ENCODE results near the gene CD37. TPM values are rescaled to one million over a fixed set of nuclear protein-coding genes. Genes with fewer than 3 reads are reported as not detected.

CD37 gene
- total and polyA plus RNA-seq, 11 donors, result 1.4 to 45.2 (median 3.9) TPM

DNA sequence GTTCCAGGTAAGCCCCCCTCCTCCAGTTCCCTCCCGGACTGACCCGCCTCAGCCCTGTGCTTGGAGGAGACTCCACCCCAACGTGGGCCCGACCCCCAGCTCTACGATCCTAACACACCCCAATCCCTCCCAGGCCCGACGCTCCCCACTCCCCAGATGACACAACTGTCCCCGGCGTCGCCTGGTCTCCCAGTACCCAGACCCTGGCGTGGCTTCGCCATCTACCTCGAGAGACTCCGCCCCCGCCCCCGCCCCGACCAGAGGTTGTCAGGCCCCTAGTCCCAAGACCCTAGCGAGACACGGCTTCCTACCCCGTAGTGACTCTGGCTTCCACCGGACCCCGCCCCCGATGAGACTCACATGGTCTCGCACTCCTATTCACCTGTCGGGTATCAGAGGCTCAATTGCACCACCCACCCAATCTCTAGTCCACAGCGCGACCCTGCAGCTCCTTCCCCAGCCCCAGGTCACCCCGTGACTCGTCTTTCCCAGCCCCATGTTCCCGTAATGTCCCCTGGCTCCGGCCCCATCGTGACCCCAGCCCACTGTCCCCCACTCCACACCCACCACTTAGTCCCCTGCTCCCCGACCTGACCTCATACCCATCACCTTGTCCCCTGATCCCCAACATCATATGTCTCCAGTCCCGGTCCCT lies 2.9 kb downstream of the CD37 start:
- 41 to 57% (median 46%) methylated on average over 33 to 34 of the region's 34 CpGs for WGBS, 4 donors
- H3K9me3 ChIP-seq, result no peaks in the 10 kb centered on the region
- TF ChIP-seq, protein P1, sequence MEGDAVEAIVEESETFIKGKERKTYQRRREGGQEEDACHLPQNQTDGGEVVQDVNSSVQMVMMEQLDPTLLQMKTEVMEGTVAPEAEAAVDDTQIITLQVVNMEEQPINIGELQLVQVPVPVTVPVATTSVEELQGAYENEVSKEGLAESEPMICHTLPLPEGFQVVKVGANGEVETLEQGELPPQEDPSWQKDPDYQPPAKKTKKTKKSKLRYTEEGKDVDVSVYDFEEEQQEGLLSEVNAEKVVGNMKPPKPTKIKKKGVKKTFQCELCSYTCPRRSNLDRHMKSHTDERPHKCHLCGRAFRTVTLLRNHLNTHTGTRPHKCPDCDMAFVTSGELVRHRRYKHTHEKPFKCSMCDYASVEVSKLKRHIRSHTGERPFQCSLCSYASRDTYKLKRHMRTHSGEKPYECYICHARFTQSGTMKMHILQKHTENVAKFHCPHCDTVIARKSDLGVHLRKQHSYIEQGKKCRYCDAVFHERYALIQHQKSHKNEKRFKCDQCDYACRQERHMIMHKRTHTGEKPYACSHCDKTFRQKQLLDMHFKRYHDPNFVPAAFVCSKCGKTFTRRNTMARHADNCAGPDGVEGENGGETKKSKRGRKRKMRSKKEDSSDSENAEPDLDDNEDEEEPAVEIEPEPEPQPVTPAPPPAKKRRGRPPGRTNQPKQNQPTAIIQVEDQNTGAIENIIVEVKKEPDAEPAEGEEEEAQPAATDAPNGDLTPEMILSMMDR (IDR thresholded peaks at IDR 0.05), result no peak
- no peak for TF ChIP-seq POLR2A (IDR thresholded peaks at IDR 0.05)
- H3K36me3 ChIP-seq, result peaks cover 0 to 43% (median 23%) of the 10 kb centered on the region in 9 donors
- peak overlapping the region in 5 of 12 donors; percentile 52 to 60 (median 55) for H3K4me3 ChIP-seq
- H3K27ac ChIP-seq, result peak overlapping the region in 1 of 12 donors; percentile 89
- DNase-seq, result peak in 1 of 5 donors; percentile 19
- H3K27me3 ChIP-seq, result no peaks in the 10 kb centered on the region
- no peak for ATAC-seq
- peaks cover 0 to 64% (median 21%) of the 10 kb centered on the region in 12 donors for H3K4me1 ChIP-seq
- intact Hi-C loops (cut with DNase I), result no loop called here

DNA sequence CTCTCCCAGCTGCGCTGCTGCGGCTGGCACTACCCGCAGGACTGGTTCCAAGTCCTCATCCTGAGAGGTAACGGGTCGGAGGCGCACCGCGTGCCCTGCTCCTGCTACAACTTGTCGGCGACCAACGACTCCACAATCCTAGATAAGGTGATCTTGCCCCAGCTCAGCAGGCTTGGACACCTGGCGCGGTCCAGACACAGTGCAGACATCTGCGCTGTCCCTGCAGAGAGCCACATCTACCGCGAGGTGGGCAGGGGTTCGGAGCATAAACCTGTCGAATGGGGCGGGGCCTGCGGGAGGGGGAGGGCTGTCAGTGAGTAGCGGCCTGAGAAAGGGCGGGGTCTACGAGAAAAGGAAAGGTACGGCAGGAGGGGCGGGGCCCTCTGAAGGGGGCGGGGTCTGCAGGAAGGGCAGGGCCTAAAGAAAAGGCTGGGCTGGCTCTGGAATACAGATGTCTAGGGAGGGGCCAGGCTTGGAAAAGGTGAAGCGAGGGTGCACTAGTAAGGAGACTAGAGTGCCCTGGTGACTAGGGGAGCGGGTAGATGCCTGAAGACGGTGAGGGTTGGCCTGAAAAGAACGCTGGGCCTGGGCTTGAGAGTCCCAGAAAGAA lies 3.6 kb downstream of the CD37 start:
- H3K4me1 ChIP-seq, result peaks cover 0 to 57% (median 21%) of the 10 kb centered on the region in 12 donors
- intact Hi-C loops (cut with DNase I), result no loop called here
- H3K36me3 ChIP-seq, result peaks cover 0 to 44% (median 28%) of the 10 kb centered on the region in 9 donors
- no peaks in the 10 kb centered on the region for H3K9me3 ChIP-seq
- DNase-seq (peak; percentile 68 to 78 (median 73)), ATAC-seq (peak; percentile 36 to 63 (median 52))
- H3K27ac ChIP-seq, result peak overlapping the region in 10 of 12 donors; percentile 62 to 89 (median 78)
- TF ChIP-seq, protein P1 (IDR thresholded peaks at IDR 0.05), result no peak
- TF ChIP-seq POLR2A (IDR thresholded peaks at IDR 0.05), result no peak
- no peaks in the 10 kb centered on the region for H3K27me3 ChIP-seq
- WGBS, 4 donors, result 12 to 20% (median 14%) methylated on average over 30 of the region's 30 CpGs
- peak overlapping the region; percentile 14 to 60 (median 50) for H3K4me3 ChIP-seq

DNA sequence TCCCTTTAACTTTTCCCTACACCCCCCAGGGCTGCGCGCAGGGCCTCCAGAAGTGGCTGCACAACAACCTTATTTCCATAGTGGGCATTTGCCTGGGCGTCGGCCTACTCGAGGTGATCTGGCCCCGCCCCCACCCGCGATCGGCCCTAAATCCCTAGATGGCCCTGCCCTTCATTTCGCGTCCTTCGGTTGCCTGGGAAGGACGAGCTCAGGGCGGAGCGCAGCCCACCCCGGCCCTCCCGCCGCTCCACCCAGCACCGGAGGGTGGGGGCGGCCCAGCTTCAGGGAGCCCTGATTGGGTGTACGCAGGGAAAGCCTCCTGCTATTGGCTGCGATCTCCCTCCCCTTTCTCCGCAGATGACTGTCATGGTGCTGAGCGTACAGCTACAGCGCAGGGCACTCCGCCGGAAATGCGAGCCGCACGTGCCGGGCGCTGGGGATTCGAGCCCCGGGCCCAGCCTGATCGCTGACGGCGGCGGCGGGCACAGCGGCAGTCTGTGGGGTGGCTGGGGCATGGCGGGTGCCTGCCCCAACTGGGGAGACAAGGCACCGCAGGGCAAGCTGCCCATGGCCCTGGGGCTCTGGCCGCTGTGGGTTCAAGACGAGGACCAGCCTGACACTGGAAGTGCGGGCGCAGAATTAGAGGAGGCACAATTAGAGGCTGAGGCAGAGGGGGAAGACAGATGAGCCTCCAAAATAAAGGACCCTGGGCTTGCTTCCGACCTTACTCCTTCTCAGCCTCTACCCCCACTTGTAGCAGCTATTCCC lies 4.3 kb downstream of the CD37 start:
- TF ChIP-seq POLR2A (IDR thresholded peaks at IDR 0.05), result peak in 1 of 2 donors; percentile 34
- TF ChIP-seq, protein P1 (IDR thresholded peaks at IDR 0.05), result no peak
- Histone ChIP-seq H3K4me3 (peak overlapping the region; percentile 14 to 60 (median 50)), H3K4me1 (peaks cover 0 to 50% (median 21%) of the 10 kb centered on the region in 12 donors), H3K36me3 (peaks cover 0 to 50% (median 35%) of the 10 kb centered on the region in 9 donors), H3K9me3 (no peaks in the 10 kb centered on the region), H3K27ac (peak overlapping the region; percentile 33 to 89 (median 78)), H3K27me3 (no peaks in the 10 kb centered on the region)
- WGBS, 4 donors, result 7 to 22% (median 19%) methylated on average over 16 to 47 of the region's 47 CpGs
- DNase-seq (peak; percentile 90 to 94 (median 91)), ATAC-seq (peak; percentile 94 to 97 (median 96))
- intact Hi-C loops (cut with DNase I), result no loop called here
